GM12801 (cell line): ENCODE results near the gene PACSIN1.

Experiments used
- CTCF ChIP-seq: IDR thresholded peaks from one replicate; pipeline ENCODE4 v1.5.1; 2011; ENCODE audit warnings: control low read depth; ENCODE audit not compliant: insufficient read length; ENCODE audit errors: extremely low read depth

Gene PACSIN1

GRCh38 chr6:34489207-34489805 is 23.4 kb downstream of the PACSIN1 start:
- no peak for TF ChIP-seq CTCF

GRCh38 chr6:34490390-34491090 is 24.7 kb downstream of the PACSIN1 start:
- no peak for TF ChIP-seq CTCF

GRCh38 chr6:34491091-34491430 is 25.2 kb downstream of the PACSIN1 start:
- no peak for TF ChIP-seq CTCF

GRCh38 chr6:34493344-34493743 is 27.5 kb downstream of the PACSIN1 start:
- TF ChIP-seq CTCF, result no peak

GRCh38 chr6:34494973-34495372 is 29.1 kb downstream of the PACSIN1 start:
- TF ChIP-seq CTCF, result no peak

- TF ChIP-seq CTCF, result no peak
Measured at GRCh38 chr6:34496103-34496685, 30.3 kb downstream of the PACSIN1 start.

GRCh38 chr6:34497411-34497810 is 31.5 kb downstream of the PACSIN1 start:
- no peak for TF ChIP-seq CTCF
